Right lobe of liver (tissue), 6 donors: ENCODE results near the gene KRTAP3-2. TPM values are rescaled to one million over a fixed set of nuclear protein-coding genes. Genes with fewer than 3 reads are reported as not detected.
A peak's percentile ranks its signal among the peaks of the same experiment; 100 is the strongest.

Source experiments
- ATAC-seq, 4 donors: fragments of 200-7000 bp; cut with Tn5 transposase; one replicate each; pipeline ENCODE4 v1.9.1; 2020; ENCODE audit warnings: mild to moderate bottlenecking in 4 of 4, moderate library complexity in 4 of 4
- DNase-seq, 3 donors: peaks; one replicate each; pipeline ENCODE4 v3.0.0-alpha.2; 2020
- H3K27ac ChIP-seq, 3 donors: fragments of 200-600 bp; one replicate each; pipeline ENCODE4 v1.8.0; 2022
- H3K27me3 ChIP-seq, 2 donors: fragments of 200-600 bp; one replicate each; pipeline ENCODE4 v1.8.0; 2022
- H3K36me3 ChIP-seq, 4 donors: fragments of 200-600 bp; sonication (generic) in 1 of 4; one replicate each; pipeline versions ENCODE4 v1.5.1 to v1.8.0; 2017 to 2022; ENCODE audit warnings: control low read depth in 1 of 4
- H3K4me1 ChIP-seq, 4 donors: fragments of 200-600 bp; sonication (generic) in 1 of 4; one replicate each; pipeline versions ENCODE4 v1.5.1 to v1.8.0; 2017 to 2022; ENCODE audit warnings: control low read depth in 1 of 4
- H3K4me3 ChIP-seq, 3 donors: fragments of 200-600 bp; one replicate each; pipeline ENCODE4 v1.8.0; 2022
- H3K9me3 ChIP-seq, 4 donors: fragments of 200-600 bp; sonication (generic) in 1 of 4; one replicate each; pipeline versions ENCODE4 v1.5.1 to v1.8.0; 2017 to 2022; ENCODE audit warnings: control low read depth in 1 of 4
- CTCF ChIP-seq, 4 donors: fragments of 200-600 bp in 3 of 4; fragments of 450-650 bp in 1 of 4; IDR thresholded peaks; one replicate each; pipeline versions ENCODE4 v1.5.1 to v1.8.0; 2016 to 2022; ENCODE audit warnings: antibody characterized with exemption in 4 of 4, mild to moderate bottlenecking in 2 of 4
- POLR2A ChIP-seq: fragments of 450-650 bp; IDR thresholded peaks from one replicate; pipeline ENCODE4 v1.6.1; 2017; ENCODE audit warnings: antibody characterized with exemption, mild to moderate bottlenecking
- WGBS: methylation state at CpG from one replicate; pipeline ENCODE4 v1.1.6; 2018; ENCODE audit warnings: low coverage, low lambda C conversion rate; ENCODE audit not compliant: insufficient coverage; ENCODE audit errors: missing lambda C conversion rate; 5-methylcytosine and 5-hydroxymethylcytosine counted together
- intact Hi-C, 2 donors: fragments of 100-400 bp; cut with DNase I; formaldehyde crosslinking; loops; one replicate each; pipeline versions ENCODE4 v1.11.2 to v1.14.1; 2022
- total RNA-seq, 6 experiments: library from RNA; depleted of rRNA in 2 of 6; stranded (reverse); fragments of >200 nt in 2 of 6; fragmentation: NEBNext Ultra II Directional in 3 of 6; extraction: Animal tissue kit (Norgen Biotek cat#: 25700) in 3 of 6; gene quantifications; one replicate each; pipeline versions ENCODE4 v1.1.0 to v1.2.4, GENCODE V29; 2016 to 2023
- donor health status: DM: no; HTN: yes; CAD: no.
- donor health status: DM: no; HTN: no; CAD: no.
- donor health status: DM: no; HTN: no; CAD: no.
- donor health status: DM: no; HTN: yes; CAD: no.
- donor health status: DM: no; HTN: yes; CAD: no.

KRTAP3-2 gene
- total RNA-seq, 6 experiments from 2014 or later: not detected

DNA sequence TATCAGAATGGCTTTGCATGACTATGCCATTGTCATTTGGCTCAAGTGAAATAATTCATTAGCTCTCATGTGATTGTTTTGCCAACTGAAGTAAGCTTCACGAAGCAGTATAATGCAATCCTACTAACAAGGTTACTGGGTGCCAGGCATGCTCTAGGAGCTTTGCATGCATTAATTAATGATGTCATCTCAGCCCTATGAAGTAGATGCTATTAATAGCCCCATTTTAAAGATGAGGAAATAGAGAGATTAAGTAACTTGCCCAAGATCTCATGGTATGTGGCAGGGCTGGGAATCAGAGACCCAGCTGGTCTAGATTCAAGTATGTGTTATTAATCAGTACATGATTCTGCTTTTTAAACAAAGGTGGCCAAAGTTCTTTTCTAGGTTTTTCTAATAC, 47.0 kb downstream of the KRTAP3-2 start:
- ATAC-seq (peak in 1 of 4 donors; percentile 21), DNase-seq (no peak)
- Histone ChIP-seq H3K9me3 (no peaks in the 10 kb centered on the region), H3K4me1 (peaks cover 0 to 3% (median 0%) of the 10 kb centered on the region in 4 donors), H3K27me3 (no peaks in the 10 kb centered on the region), H3K27ac (no peak overlapping the region), H3K4me3 (no peak overlapping the region), H3K36me3 (no peaks in the 10 kb centered on the region)
- 45% methylated on average over 1 of the region's 1 CpG for WGBS
- TF ChIP-seq POLR2A: no peak
- no peak for TF ChIP-seq CTCF (IDR thresholded peaks at IDR 0.05)
- intact Hi-C loops: no loop called here

DNA sequence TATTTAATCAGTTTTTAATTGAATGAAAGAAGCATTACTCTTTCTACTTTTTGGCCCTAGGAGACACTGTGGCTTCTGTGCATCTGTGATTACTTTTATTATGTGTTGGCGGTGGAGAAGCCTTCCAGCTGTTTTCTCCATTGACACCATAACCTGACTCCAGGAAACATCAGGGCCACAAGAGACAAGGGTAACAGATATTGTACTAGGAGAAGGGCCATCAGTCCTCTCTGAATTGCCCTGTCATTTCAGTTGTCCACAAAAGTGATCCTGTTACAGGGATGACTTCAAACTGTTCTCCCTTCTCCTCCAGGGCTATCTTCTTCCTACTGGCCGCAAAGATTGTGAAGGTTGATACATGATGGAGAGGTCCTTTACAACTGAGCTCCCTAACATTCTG, 47.6 kb downstream of the KRTAP3-2 start:
- no peak overlapping the region for H3K4me3 ChIP-seq
- WGBS: 65% methylated on average over 2 of the region's 2 CpGs
- ATAC-seq (no peak), DNase-seq (no peak)
- H3K27me3 ChIP-seq: no peaks in the 10 kb centered on the region
- H3K27ac ChIP-seq: no peak overlapping the region
- H3K4me1 ChIP-seq: peaks cover 0 to 3% (median 0%) of the 10 kb centered on the region in 4 donors
- H3K9me3 ChIP-seq: no peaks in the 10 kb centered on the region
- TF ChIP-seq POLR2A (no peak), CTCF (IDR thresholded peaks at IDR 0.05) (no peak)
- intact Hi-C loops: no loop called here
- H3K36me3 ChIP-seq: no peaks in the 10 kb centered on the region

DNA sequence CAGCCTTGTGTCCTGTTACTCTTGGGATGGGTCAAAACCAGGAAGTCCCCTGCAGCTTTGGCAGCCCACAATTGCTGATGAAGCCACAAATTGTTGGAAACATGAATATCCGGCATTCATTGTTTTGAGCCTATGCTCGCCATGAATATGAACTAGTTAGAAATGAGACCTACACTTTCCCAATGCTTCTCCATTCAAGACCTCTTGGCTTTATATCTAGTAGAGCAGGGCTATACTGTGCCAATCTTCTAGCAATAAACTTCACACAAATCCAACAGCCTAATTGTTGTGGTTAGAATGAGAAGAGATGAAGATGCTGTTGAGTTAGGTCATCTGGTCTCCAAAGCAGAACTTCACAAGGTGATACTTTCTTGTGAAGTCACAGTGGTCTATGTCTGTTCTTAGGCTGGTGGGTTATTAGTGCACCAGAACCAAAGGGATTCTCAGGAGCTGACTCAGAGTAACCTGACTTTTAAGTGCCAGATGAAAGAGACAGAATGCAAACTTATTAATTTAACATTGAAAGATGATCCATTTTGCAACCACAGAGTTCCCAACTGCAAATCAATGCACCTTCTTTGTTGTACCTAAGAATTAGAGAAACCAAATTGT, 48.6 kb downstream of the KRTAP3-2 start:
- Histone ChIP-seq H3K27ac (no peak overlapping the region), H3K36me3 (no peaks in the 10 kb centered on the region), H3K9me3 (no peaks in the 10 kb centered on the region), H3K4me1 (no peaks in the 10 kb centered on the region), H3K4me3 (no peak overlapping the region), H3K27me3 (no peaks in the 10 kb centered on the region)
- WGBS: no CpG with 5 or more reads among the region's 2 CpGs
- intact Hi-C loops: no loop called here
- ATAC-seq (no peak), DNase-seq (no peak)
- TF ChIP-seq POLR2A (no peak), CTCF (IDR thresholded peaks at IDR 0.05) (no peak)

DNA sequence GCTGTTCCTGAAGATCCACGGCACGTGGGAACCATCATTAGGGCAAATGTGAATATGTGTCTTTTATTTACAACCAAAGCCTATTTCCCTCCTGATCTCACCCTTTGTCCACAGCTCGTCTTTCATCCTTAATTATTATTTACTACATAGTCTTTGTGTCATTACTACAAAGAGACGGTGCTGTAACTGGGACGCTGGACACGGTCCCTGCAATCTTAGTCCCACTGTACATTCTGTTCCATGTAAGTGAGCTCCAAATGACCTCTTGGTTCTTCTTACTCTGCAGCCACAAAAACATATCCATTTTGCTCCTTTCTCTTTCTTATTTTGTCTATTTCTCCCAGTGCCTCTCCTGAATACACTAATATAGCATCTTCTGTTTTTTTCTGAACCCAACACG, 49.5 kb downstream of the KRTAP3-2 start:
- 71% methylated on average over 7 of the region's 7 CpGs for WGBS
- Histone ChIP-seq H3K27ac (no peak overlapping the region), H3K4me3 (no peak overlapping the region), H3K9me3 (no peaks in the 10 kb centered on the region), H3K36me3 (no peaks in the 10 kb centered on the region), H3K4me1 (no peaks in the 10 kb centered on the region), H3K27me3 (no peaks in the 10 kb centered on the region)
- DNase-seq (no peak), ATAC-seq (no peak)
- intact Hi-C loops: no loop called here
- TF ChIP-seq CTCF (IDR thresholded peaks at IDR 0.05) (no peak), POLR2A (no peak)

DNA sequence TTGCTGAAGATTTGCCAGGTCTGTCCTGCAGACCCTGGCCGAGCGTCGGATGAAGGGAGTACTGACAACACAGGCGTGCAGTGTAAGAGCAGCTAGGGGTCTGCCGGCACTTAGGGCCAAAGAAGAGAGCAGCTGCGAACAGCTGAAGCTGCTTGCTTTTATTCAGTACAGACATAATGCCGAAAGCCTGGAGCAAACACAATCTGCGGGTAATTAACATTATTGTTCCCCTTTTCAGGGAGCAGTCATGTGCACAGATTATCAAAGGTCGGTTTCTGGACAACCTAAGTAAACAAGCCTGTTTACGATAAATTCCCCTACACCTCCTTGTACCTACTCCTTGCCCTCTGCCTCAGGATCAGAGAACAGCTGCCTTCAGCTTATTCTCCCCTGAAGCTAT, 50.3 kb downstream of the KRTAP3-2 start:
- no peak for ATAC-seq
- Histone ChIP-seq H3K27ac (no peak overlapping the region), H3K4me3 (no peak overlapping the region), H3K27me3 (no peaks in the 10 kb centered on the region), H3K36me3 (no peaks in the 10 kb centered on the region), H3K4me1 (no peaks in the 10 kb centered on the region), H3K9me3 (no peaks in the 10 kb centered on the region)
- no peak for DNase-seq
- TF ChIP-seq POLR2A (no peak), CTCF (IDR thresholded peaks at IDR 0.05) (no peak)
- 4% methylated on average over 2 of the region's 10 CpGs for WGBS
- intact Hi-C loops: no loop called here
